HG03378 (cell line): ENCODE results near the gene DESI2.
"Not testable (repeated sequence)": the region's sequence is repeated elsewhere in the genome, so short reads cannot be mapped to it uniquely, and the experiment has no call there.

Experiments
- ATAC-seq: cut with Tn5 transposase; IDR thresholded peaks from one replicate; pipeline ENCODE4 v1.9.1; 2021; ENCODE audit warnings: mild to moderate bottlenecking, moderate library complexity; ENCODE audit not compliant: unreplicated experiment

Gene DESI2

DNA sequence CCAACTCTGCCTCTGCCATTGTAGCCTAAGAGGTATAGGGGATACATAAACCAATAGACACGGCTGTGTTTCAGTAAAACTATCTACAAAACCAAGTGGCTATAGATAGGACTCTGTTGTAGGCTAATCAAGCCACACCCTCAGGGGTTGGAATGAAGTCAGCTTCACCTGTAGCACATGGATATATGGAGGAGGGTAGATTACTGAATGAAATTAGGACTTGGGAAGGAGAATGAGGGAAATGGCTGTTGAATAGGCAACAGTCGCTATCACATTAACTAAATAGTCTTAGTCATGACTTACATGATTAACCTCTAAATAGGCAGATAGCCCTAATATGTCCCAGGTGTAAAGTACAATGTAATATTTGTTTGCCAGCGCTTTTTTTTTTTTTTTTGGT, 49.7 kb downstream of the DESI2 start:
- ATAC-seq: no peak

DNA sequence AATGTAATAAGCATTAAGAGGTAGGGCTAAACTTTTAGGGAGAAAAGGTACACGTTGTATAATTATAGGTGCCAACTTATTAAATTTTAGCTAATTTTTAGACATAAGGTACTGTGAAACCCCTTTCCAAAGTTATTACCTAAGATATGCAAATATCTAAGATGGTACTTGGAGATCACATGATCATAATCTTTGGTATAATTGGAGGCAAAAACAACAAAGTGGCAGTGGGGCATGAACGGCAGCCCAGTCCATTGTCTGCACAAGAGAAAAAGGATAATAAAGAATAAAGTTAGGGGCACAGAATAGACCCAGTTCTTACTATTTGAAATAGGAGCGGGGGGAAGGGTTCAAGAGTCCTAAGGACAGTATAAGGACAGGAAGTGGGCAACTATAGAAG, 51.2 kb downstream of the DESI2 start:
- ATAC-seq: no peak

DNA sequence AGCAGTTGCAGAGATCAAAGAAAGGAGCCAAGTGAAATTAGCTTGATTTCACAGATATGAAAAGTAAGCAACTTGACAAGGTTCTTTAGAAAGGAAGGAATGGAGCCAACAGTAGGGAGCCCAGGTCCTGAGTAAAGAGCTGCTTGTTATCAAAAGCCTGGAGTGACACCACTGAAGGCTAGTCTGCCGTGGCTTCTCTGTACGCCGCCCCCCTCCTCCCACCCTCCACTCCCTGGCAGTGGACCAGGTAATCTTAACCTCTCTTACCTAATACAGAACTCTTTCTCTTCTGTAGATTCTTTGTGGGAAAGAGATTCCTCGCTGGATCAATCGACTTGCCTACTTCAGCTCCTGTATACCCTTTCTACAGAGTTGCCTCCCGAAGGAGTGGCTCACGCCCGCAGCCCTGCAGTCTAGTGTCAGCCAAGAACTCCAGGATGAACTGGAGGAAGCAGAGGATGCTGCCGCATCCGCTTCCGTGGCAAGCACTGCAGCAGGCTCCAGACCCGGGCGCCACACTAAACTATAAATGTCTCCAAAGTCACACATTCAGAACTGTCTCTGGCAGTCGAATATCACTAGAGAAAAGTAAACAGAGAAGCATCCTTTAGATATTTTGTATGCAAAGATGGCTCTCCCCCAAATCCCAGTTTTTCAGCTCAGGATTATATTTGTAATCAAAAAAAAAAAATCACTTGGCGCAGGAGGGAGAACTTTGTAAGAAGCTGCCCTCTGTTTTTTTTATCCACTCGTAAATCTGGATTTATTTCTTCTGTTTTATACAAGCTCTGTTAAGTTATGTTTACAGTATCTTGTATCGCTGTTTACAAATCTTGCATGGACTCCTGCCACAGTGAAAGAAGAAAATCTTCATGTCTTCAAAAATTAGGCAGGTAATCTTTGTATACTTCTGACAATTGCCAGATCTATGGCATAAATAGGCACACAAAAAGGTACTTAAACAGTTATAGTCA, 52.6 kb downstream of the DESI2 start:
- no peak for ATAC-seq

DNA sequence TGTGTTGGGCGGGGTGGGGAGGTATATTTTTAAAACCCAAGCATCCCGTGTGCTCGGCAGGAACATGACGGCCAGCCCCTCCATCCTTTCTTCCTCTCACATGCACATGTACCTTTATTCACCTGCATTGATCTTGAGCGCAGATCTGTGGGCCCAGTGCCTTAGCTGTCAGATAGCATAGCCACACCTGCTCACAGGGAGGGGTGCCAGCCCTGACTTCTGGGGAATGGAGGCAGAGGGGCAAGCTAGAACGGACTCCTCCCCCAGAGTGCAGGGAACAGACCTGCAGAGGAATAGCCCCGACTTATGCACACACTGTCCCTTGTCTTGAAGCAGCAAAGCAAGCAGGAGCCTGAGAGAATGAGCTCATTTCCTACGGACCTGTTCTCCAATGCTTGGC, 56.1 kb downstream of the DESI2 start:
- no peak for ATAC-seq

DNA sequence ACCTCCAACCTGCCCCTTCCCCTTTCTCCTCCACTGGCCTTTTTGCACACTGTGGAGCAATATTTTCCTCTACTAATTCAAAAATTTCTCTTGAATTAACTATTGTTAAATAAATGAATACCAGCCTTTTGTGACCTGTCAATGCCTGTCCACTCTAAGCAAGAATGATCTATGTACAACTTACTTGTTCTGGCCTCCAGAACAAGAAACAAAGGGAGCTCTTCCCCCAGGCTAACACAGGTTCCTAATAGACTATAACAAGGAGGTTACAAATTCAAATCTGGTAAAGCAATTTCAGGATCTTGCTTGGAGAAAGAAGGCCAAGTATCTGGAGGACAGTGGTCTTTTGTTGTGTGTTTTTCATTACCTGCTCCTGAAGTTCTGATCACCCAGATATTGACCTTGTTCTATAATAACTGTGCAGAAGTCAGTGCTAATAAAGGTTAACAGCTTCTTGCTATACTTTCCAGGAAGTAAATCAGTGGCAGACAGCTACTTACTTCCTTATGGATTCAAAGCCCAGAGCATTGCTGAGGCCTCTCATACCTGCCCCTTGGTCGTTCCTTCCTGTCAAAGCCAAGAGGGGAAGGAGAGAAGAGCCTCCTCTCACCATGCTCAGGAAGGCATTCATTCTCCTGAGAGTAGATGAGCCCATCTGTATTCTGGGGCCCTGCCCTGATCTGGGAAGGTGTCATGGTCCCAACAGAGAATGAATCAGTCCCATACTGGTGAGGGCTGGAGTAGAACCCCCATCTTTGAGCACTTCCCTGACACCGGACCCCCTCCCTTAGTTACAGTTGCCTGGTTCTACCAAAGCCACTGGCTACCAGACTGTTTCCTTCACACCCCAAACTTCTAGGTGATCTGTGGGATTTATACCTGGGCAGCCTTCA, 56.8 kb downstream of the DESI2 start:
- ATAC-seq: no peak

DNA sequence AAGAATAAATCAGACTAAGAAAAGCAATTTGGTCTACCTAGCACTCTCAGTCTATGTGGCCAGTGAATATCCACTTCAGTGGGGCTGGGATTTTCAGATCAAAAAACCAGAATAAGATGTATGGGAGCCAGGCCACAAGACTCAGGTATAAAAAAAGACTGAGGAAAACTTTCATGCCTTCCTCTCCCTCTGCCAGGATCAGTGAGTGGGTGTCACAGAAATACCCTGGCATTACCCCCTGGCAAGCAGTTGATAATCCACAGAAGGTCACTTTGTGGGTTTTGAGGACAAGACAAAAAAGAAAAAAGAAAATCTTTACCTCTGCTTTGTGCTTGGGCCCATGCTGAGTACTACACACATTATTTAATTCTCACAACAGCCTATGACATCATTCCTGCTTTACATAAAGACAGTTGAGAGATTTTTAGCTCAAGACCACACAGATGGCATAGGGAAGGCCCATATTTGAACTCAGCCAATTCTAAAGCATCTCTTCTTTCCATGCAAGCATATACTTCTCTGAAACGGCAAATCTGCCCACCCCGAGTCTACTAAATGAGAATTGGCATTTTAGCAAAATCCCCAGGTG, 57.6 kb downstream of the DESI2 start:
- ATAC-seq: no peak

DNA sequence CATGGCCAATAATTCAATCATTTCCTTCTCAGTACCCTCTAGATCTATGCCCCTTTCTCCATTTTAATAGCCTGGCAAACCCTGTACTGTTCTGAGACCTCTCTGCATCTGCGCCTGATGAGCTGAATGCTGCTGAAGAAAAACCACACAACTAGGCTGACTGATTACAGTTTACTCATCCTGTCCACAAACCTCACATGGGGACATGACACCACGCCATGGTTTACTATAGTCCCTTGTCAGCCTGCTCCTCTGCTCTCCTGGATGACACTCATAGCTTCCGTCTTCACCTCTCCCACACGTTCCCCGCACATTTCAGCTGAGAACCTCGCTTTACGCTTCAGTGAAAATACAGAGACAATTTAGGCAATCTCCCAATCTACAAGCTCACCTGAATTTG, 59.7 kb downstream of the DESI2 start:
- no peak for ATAC-seq

DNA sequence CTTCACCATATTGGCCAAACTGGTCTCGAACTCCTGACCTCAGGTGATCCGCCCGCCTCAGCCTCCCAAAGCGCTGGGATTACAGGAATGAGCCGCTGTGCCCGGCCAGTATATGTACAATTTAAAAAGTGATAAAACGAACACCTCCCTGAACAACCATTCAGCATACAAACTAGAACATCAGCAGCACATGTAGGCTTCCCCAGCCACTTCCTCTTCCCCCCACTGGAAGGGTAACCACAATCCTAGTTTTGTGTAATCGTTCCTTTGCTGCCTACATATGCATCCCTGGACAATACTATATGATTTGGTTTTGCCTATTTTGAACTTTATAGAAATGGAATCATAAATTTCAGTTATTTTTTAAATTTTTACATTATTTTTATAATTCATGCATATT, 60.4 kb downstream of the DESI2 start:
- no peak for ATAC-seq

DNA sequence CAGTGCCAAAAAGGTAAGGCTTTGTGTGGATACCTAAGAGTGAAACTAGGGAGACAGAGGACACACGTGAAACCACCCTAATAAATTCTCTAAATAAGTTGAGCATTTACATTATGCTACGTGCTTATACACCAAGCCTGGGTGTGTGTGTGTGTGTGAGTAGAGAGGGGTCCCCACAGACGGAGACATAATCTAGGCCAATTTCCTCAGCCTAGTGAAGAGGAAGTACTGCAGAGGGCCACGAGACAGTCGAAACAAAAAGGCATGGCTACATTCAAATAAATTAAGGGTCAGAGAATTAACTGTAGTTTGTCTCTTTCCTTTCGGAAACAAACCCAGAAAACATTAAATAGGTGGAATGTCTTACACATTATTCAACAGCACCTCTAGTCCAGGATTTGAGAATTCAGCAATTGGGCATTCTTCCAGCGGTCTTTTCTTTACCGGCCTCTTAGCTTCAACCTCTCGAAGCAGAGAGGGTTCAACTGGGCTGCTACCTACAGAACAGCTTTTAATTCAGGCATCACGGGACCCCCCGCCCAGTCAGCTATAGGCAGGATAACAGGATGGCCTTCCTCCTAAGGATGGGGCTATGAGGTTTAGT, 75.0 kb downstream of the DESI2 start:
- no peak for ATAC-seq

DNA sequence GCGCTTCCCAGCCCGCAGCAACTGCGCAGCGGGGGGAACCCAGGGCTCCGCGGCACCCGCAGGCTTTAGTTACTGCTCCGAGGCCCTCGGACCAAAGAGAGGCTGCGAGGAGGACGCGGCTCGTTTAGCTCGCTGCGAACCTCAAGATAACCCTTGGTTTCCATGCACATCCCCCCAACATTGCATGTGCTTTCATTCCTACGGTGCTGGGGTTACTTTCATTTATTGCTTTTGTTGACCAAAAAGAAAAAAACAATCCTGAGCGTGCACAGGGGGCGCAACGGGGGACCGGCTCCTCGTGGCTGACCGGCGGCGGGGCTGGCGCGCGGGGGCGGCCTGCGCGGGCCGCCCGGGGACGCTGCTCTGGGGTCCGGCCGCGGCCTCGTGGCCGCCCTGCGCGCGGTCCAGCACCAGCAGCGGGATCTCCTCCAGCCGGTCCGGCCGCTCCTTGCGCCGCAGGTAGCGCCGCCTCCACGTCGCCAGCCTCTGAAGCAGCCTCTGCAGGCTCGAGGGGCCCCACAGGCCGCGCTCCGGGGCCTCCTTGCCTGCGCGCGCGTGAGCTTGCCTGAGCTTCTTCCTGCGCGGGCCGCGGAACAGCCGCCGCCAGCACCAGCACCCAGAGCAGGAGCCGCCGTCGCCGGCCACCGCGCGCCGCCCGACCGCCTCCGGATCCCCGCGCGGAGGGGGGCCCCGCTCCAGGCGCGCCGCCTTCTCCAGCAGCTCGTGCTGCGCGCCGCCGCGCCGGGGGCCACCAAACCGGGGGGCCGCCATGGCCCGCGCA, 77.4 kb downstream of the DESI2 start:
- ATAC-seq: no peak

DNA sequence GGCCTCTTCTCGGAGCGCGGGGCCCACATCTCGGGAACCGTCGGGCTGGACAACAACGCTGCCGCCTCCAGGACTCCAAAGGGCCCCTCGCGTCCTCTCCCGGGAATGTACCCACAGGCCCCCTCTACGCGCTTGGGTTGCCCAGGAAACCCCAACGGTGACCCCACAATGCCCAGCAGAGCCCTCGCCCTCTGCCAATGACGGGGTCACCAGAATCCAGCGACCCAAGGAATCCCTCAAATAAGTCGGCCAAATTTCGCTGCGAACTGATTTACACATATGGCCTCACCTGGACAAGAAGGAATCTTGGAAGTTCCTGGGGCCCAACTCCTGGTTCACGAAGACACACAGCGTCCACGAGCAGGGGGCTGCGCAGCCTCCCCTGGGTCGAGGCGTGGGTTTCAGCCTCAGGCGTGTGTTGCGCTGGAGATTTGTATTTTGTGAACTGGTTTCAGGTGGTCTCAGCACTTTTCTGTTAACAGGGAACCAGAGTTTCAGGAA, 78.1 kb downstream of the DESI2 start:
- ATAC-seq: no peak

DNA sequence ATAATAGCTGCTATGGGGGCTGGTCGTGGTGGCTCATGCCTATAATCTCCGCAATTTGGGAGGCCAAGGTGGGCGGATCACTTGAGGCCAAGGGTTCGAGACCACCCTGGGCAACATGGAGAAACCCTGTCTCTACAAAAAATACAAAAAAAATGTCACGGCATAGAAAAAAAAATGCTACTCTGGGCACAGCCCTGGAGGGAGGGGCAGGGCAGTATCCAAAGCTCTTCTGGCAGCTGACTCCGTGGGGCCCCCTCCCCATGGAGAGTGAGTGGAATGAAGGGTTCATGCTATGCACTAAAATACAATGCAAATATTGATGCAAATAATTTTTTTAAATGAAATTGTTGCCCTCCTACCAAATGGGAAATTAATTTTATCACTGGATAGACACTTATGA, 78.7 kb downstream of the DESI2 start:
- ATAC-seq: no peak

DNA sequence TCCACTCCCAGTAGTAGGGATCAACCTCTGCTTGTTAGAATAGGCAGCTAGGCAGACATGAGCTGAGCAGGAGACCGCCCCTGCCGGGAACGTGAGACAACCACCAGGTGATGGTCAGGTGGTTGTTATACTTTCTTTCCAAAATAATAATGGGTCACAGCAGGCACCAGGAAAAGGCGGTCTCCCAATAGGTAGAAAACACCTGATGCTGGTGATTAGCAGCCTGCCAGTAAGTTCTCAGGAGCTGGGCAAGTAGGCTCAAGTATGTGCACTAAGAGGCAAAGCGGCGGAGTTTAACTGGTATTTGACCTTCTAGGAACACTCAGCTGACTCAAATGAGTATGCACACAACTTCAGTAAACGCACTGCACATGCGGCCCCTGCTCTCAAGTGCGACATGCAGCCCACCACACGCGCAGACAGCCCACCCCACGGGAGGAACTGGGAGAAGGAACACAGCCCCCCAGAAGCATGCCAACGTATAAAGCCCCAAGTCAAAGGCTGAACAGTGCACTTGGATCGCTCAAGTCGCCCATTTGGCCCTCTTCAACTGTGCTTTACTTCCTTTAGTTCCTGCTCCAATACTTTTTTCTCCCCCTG, 80.0 kb downstream of the DESI2 start:
- no peak for ATAC-seq

DNA sequence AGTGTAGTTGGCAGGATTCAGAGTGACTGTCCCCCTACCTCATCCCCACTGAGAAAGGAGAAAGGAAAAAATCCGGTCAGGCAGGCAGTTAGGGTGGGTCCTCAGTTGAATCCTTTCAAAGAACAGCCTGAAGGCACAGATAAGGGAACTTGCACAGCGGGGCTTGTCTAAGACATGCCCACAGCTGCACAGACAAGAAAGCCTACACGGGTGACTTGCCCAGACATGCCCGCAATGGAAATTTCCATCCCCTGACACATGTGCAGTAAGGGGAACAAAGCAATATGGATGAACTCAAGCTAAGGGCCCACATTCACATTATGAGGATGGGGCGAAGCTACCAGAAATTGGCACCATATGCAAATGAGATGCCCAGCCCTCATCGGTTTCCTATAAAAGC, 82.5 kb downstream of the DESI2 start:
- ATAC-seq: no peak

DNA sequence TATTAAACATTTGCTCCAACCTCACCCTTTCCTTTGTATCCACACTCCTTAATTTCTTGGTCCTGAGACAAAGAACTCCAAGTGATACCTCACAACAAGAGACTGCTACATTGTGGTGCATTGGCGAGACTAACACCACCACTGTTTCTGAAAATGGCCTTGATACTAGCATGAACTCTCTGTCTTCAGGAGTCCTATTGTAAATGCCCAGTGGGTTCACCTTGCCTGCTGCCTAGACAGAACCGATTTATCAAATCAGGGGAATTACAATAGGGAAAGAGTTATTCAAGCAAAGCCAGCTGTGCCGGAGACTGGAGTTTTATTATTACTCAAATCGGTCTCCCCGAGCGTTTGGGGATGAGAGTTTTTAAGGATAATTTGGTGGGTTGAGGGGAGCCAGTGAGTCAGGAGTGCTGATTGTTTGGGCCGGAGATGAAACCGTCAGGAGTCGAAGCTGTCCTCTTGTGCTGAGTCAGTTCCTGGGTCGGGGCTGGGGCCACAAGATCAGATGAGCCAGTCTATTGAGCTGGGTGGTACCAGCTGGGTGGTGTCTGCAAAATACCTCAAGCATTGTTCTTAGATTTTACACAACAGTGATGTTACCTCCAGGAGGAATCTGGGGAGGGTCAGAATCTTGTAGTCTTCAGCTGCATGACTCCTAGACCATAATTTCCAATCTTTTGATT, 83.1 kb downstream of the DESI2 start:
- ATAC-seq: no peak

DNA sequence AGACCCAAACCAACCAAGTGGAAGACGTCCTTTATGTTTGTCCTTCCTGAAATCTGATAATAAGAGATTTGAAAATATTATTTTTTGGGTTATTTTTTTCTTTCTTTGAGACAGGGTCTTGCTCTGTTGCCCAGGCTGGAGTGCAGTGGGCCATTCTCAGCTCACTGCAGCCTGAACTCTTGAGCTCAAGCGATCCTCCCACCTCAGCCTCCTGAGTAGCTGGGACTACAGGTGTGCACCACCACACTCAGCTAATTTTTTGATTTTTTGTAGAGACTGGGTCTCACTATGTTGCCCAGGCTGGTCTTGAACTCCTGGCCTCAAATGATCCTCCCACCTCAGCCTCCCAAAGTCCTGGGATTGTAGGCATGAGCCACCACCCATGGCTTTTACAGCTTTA, 86.2 kb downstream of the DESI2 start:
- ATAC-seq: not testable (repeated sequence)

DNA sequence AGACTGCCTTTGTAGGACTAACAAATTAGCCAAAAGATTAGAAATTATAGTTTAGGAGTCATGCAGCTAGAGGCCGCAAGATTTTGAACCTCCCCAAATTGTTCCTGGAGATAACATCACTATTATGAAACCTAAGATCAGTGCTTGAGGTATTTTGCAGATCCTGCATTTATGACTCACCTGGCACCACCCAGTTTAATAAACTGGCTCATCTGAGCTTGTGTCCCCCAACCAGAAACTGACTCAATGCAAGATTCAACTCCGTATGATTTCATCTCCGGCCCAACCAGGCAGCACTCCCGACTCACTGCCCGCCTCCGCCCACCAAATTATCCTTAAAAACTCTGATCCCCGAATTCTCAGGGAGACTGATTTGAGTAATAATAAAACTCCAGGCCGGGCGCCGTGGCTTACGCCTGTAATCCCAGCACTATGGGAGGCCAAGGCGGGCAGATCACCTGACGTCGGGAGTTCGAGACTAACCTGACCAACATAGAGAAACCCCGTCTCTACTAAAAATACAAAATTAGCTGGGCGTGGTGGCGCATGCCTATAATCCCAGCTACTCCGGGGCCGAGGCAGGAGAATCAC, 87.2 kb downstream of the DESI2 start:
- not testable (repeated sequence) for ATAC-seq

DNA sequence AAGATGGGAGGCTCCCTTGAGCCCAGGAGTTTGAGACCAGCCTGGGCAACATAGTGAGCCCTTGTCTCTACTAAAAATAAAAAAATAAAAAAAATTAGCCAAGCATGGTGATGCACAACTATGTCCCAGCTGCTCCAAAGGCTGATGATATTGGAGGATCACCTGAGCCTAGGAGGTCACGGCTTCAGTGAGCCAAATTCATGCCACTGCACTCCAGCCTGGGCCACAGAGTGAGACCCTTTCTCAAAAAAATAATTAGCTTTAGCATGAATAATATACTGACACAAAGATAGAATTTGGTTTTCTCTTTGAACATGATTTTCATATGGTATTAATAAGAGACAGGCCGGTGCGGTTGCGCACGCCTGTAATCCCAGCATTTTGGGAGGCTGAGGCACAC, 88.8 kb downstream of the DESI2 start:
- no peak for ATAC-seq
